Measurements from ENCODE around the gene CDC42BPA.

DNA sequence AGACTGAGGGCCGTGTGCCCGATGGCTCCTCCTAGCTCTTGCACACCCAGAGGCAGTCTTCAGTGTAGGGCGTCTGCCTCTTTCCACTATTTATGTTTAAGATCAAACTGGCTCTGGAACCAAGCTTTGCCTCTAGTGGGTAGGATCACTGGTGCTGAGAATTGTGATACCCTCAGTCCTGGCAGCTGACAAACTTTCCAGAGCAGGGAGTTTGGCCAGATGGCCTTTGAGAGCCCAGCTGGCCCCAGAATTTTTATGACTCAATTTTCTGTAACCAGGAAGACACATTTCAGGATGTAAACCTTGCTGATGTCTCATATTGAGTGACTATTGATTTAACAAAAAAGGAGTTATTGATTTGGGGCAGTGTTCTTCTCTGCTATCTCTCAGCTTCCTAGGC, 371.5 kb downstream of the CDC42BPA start:
- TF ChIP-seq, protein P1, sequence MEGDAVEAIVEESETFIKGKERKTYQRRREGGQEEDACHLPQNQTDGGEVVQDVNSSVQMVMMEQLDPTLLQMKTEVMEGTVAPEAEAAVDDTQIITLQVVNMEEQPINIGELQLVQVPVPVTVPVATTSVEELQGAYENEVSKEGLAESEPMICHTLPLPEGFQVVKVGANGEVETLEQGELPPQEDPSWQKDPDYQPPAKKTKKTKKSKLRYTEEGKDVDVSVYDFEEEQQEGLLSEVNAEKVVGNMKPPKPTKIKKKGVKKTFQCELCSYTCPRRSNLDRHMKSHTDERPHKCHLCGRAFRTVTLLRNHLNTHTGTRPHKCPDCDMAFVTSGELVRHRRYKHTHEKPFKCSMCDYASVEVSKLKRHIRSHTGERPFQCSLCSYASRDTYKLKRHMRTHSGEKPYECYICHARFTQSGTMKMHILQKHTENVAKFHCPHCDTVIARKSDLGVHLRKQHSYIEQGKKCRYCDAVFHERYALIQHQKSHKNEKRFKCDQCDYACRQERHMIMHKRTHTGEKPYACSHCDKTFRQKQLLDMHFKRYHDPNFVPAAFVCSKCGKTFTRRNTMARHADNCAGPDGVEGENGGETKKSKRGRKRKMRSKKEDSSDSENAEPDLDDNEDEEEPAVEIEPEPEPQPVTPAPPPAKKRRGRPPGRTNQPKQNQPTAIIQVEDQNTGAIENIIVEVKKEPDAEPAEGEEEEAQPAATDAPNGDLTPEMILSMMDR (IDR thresholded peaks at IDR 0.05; ENCODE audit: control extremely low read depth in 1 of 3, insufficient read depth in 1 of 3, low read depth in 1 of 3, low read length in 3 of 3): no peak
- TF ChIP-seq, protein P2, sequence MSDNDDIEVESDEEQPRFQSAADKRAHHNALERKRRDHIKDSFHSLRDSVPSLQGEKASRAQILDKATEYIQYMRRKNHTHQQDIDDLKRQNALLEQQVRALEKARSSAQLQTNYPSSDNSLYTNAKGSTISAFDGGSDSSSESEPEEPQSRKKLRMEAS (IDR thresholded peaks at IDR 0.05): no peak

Measured in H1 (cell line).